Measurements from ENCODE around the gene RPL29.

RPL29 gene

DNA sequence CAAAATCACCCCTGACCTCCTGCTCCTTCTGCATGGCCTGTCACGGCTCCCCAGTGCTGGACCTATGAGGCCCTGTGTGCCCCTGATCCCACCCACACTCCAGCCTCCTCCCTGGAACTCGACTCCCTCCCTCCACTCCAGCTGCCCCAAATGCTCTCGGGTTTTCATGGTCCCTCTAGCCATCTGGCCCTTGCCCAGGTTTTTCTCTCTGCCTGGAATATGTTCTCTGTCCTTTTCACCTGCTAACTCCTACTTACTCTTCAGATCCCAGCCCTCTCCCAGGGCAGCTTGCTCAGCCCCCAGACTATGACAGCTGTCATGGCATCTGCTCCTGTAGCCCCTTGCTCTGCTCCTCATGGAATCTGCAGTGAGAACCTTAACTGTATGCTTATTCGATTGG lies 30.3 kb upstream of the RPL29 start:
- DNase-seq (ENCODE audit: low read depth in 2 of 2, low spot score in 1 of 2), result no peak

- DNase-seq (ENCODE audit: low read depth in 2 of 2, low spot score in 1 of 2), result no peak
Measured at GRCh38 chr3:52025453-52025852, 29.8 kb upstream of the RPL29 start.

- DNase-seq (ENCODE audit: low read depth in 2 of 2, low spot score in 1 of 2), result no peak
Measured at GRCh38 chr3:52024765-52025452, 29.2 kb upstream of the RPL29 start.

GRCh38 chr3:52023860-52024764 lies 28.4 kb upstream of the RPL29 start:
- no peak for DNase-seq (ENCODE audit: low read depth in 2 of 2, low spot score in 1 of 2)

- no peak for DNase-seq (ENCODE audit: low read depth in 2 of 2, low spot score in 1 of 2)
Measured at GRCh38 chr3:52023101-52023770, 27.5 kb upstream of the RPL29 start.

- no peak for DNase-seq (ENCODE audit: low read depth in 2 of 2, low spot score in 1 of 2)
Measured at GRCh38 chr3:52022323-52023100, 26.8 kb upstream of the RPL29 start.

DNA sequence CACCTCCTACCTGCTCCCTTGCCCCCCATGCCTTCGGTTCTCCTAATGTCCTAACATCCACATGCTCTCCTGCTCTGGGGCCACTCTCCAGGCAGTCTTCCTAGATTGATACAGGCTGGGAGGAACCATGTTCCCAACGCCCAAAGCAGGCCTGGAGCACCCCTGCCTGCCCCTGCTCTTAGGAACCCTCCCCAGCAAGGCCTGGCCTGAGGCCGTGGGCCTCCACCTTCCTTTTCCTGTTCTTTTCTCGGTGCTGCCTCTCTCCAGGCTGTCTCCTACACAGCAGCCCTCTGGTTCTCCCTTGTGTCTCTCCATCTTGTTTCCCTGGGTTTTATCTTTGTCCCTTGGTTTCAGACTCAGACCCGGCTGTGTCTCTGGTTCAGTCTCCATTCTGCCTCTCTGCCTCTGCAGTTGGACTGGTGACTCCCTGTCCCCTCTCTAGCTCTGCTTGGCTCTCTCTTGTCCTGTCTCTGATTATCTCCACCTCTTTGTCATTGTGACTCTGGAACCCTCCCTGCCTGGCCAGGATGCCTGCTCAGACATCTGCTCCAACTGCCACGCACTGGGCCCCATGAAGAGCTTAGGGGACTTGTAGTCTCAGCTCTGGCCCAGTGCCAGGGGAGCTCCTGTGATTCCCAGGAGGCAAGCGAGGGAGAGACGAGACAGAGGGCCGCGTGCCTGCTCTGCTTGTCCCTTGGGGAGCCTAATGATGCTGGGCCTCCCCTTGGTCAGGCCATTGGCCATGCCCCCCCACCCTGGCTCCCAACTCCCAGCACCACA lies 26.0 kb upstream of the RPL29 start:
- DNase-seq (ENCODE audit: low read depth in 2 of 2, low spot score in 1 of 2), result no peak

GRCh38 chr3:52020796-52021195 lies 25.1 kb upstream of the RPL29 start:
- DNase-seq (ENCODE audit: low read depth in 2 of 2, low spot score in 1 of 2), result no peak

DNA sequence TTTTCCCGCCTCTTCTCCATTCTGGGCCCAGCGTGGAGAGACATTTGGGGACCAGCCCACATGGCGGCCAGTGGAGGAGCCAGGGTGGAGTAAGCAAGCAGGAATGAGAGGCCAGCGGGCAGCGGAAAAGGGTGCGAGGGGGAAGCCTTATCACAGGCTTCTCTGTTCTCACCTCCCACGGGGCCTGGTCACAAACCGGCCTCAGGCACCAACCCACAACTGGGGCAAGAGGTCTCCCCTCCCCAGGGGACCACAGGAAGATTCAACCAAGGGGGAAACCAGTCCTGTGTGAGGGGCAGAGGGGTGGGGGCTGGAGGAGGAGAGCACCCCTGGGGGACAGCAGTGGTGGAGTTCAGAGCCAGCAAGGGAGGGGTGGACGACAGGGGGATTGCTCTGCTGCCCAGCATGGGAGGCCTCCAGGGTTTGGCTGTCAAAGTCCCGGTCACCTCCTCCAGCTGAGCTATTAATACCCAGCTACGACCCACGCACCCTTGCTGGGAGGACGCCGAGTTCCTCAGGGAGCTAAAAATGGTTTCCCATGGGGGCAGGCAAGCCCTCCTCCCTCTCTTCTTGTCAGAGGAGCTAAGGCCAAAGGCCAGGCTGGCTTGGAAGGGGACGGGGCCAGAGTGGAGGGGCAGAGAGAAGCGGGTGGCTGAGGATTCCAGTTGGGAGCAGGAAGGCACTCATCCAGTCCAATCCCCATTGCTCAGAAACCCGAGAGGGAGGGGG lies 23.8 kb upstream of the RPL29 start:
- no peak for DNase-seq (ENCODE audit: low read depth in 2 of 2, low spot score in 1 of 2)

DNA sequence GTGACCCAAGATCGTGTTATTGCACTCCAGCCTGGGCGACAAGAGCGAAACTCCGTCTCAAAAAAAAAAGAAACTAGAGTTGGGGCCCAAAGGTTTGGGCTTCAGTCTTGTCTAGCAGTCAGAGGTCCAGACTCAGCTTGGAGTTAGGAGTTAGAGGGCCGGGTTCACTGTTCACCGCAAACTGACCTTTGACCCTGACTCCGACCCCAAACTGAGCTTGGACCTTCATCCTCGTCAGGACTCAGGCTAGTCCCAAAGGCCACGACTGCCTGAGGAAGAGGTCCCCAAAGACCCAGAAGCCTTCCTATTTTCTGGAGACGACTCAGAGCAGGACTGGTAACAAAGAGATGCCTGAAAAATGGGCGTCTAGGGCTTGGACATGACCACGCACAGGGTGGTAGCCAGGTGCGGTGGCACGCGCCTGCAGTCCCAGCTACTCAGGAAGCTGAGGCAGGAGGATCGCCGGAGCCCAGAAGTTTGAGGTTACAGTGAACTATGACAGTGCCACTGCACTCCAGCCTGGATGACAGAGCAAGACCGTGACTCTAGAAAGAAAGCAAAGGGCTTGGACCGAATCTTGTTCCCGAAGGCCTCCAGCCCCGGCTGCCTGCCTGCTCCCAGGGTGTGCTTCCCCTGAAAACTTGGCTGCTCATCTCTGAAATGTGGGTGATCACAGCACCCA lies 22.8 kb upstream of the RPL29 start:
- no peak for DNase-seq (ENCODE audit: low read depth in 2 of 2, low spot score in 1 of 2)

GRCh38 chr3:52017586-52017985 lies 21.9 kb upstream of the RPL29 start:
- DNase-seq (ENCODE audit: low read depth in 2 of 2, low spot score in 1 of 2), result no peak

DNA sequence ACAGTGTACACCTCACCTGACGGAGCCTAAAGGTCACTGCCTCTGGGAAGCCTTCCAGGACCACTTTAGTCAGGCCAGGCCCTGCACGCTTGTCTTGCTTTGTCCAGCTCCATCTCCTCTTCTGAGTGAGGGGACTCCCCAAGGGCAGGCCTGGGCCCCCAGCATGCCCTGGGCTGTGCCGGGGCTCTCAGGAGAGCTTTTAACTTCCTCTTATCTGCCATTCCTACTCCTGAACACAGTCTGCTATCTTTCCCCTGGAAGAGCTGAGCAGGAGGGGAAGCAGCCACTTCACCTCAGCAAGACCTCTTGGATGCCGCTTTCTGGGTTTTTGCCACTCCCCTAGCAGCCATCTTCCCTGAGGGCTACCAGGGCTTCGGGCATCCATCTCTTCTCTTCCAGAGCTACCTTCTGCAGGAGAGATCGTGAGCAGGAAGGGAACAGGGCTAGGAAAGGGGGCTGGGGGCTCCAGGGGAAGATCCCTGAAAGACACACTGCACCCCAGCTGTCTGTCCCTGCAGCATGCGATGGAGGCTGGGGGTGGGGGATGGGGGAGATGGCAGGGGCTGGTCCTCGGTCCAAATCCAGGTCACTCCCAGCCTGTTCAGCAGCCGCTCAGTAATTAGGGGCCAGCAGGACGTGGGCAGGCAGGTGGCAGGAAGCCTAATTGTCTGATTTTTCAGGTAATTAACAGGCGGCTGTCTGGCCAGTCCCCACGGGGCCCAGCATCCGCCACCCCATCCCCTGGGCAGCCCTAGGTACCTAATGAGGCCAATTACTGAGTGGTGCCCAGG lies 19.9 kb upstream of the RPL29 start:
- DNase-seq (ENCODE audit: low read depth in 2 of 2, low spot score in 1 of 2), result no peak

DNA sequence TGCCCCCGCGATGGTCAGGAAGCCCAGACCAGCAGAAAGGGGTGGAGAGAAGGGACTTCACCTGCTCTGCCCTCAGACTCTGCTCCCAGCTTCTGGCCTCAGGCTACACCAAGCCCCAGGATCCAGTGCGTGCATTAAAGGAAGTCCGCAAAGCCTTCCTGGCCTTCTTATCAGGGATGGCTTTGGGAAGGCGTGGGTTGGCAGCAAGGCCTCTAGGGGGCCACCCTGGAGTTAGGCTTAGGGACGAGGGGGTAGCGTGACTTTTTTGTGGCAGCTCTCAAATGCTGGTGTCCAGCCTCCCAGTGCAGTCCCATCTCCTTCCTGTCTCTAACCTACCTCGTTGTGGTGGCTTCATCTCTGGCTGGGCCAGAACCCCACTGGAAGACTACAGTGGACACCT lies 18.9 kb upstream of the RPL29 start:
- no peak for DNase-seq (ENCODE audit: low read depth in 2 of 2, low spot score in 1 of 2)

DNA sequence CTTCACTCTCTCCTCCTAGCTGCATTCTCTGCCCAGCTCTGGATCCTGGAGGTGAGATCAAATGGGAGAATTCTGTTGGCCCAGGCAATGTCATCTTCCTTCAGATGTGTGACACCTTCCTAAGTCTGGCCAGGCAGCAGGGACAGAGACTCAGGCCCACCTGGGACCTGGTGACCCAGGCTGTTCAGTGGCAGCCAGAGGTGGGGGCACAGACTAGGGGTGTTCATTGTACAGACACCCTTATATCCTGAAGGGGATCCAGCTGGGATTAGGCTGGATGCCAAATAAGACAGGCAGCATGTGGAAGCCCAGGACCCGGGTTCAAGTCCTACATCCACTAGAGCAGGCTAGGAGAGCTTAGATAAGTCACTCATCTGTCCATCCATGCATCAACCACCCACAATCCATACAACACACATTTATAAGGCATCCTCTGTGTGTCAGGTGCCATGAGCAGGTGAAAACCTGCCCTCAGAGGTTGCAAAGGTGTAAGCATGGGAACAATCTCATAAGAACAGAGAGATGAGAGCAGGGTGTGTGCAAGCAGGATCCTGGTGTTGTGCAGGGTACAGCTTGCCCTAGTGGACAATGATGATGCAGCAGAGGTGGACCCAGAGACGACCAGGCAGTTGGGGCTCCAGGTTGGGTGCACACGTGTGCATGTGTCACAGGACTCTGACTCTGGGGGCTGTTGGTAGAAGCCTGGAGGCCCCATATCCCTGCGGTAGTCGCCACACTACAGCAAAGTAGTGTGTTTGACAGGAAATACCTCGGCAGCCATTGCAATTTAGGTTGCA lies 18.3 kb upstream of the RPL29 start:
- no peak for DNase-seq (ENCODE audit: low read depth in 2 of 2, low spot score in 1 of 2)

- no peak for DNase-seq (ENCODE audit: low read depth in 2 of 2, low spot score in 1 of 2)
Measured at GRCh38 chr3:52012699-52013098, 17.0 kb upstream of the RPL29 start.

- DNase-seq (ENCODE audit: low read depth in 2 of 2, low spot score in 1 of 2), result no peak
Measured at GRCh38 chr3:52010431-52010830, 14.7 kb upstream of the RPL29 start.

DNA sequence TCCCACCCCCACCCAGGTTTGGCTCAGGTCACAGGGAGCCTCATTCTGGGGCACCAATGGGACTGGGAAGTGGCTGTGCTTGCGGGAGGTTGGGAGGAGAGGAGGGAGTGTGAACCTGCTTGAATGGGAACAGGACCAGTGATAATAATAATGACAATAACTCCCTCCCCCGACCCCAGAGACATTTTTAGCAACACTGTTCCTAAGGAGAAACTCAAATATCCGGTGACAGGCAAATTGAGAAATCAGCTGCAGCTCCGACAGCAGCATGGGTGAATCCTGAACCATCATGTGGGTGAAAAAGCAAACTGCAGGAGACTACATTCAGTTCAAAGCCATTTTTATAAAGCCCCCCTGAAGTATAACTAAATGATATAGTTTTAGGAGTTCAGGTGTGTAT lies 11.6 kb upstream of the RPL29 start:
- no peak for DNase-seq (ENCODE audit: low read depth in 2 of 2, low spot score in 1 of 2)

DNA sequence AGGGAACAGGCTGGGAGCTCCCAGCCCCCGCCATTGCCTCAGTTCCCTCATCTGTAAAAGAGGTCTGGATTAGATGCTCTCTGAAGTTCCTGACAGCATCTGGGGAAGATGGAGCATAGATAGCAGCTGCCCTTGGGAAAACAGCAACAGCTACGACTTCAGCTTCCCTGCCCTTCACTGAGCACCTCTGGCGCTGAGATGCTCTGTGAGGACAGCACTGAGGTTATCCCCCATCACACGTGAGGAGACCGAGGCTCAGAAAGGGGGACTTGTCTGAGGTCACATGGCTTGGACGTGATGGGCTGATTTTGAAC lies 11.1 kb upstream of the RPL29 start:
- no peak for DNase-seq (ENCODE audit: low read depth in 2 of 2, low spot score in 1 of 2)
